ENCODE data around the gene EIF4G3.

DNA sequence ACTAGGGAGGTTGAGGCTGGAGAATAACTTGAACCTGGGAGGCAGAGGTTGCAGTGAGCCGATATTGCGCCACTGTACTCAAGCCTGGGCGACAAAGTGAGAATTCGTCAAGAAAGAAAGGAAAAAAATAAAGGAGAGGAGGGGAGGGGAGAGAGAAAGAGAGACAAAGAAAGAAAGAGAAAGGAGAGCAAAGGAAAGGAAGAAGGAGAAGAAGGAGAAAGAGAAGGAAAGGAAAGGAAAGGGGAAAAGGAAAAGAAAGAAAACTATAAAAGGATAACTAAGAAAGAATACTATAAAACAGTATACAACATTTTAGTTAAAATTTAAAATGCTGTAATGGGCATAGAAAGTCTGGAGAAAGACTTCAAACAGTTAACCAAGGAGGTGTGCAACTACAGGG, 33.6 kb downstream of the EIF4G3 start:
- no peak for TF ChIP-seq POLR2A (IDR thresholded peaks at IDR 0.05)
- TF ChIP-seq, protein P1, sequence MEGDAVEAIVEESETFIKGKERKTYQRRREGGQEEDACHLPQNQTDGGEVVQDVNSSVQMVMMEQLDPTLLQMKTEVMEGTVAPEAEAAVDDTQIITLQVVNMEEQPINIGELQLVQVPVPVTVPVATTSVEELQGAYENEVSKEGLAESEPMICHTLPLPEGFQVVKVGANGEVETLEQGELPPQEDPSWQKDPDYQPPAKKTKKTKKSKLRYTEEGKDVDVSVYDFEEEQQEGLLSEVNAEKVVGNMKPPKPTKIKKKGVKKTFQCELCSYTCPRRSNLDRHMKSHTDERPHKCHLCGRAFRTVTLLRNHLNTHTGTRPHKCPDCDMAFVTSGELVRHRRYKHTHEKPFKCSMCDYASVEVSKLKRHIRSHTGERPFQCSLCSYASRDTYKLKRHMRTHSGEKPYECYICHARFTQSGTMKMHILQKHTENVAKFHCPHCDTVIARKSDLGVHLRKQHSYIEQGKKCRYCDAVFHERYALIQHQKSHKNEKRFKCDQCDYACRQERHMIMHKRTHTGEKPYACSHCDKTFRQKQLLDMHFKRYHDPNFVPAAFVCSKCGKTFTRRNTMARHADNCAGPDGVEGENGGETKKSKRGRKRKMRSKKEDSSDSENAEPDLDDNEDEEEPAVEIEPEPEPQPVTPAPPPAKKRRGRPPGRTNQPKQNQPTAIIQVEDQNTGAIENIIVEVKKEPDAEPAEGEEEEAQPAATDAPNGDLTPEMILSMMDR (IDR thresholded peaks at IDR 0.05), result no peak

All from esophagus squamous epithelium (tissue), 4 donors.